Esophagus muscularis mucosa (tissue), 4 donors: Measurements from ENCODE around the gene C4orf50. TPM values are rescaled to one million over a fixed set of nuclear protein-coding genes. Genes with fewer than 3 reads are reported as not detected.

Source experiments
- DNase-seq: peaks from one replicate; pipeline ENCODE4 v3.0.0-alpha.2; 2017; ENCODE audit errors: extremely low spot score
- H3K27ac ChIP-seq, 4 donors: fragments of 200-600 bp; sonication (generic); replicated peaks in 1 of 4; 1 replicate in 3 of 4; 2 replicates in 1 of 4; pipeline ENCODE4 v1.5.1; 2016 to 2019; ENCODE audit warnings: mild to moderate bottlenecking in 1 of 4
- H3K27me3 ChIP-seq, 4 donors: fragments of 200-600 bp; sonication (generic); one replicate each; pipeline versions ENCODE4 v1.5.1 to v1.6.0; 2016 to 2019
- H3K36me3 ChIP-seq, 4 donors: fragments of 200-600 bp; sonication (generic); one replicate each; pipeline ENCODE4 v1.5.1; 2016 to 2019
- H3K4me1 ChIP-seq, 4 donors: fragments of 200-600 bp; sonication (generic); one replicate each; pipeline ENCODE4 v1.5.1; 2016 to 2019
- H3K4me3 ChIP-seq, 4 donors: fragments of 200-600 bp; sonication (generic); 1 replicate in 2 of 4; 2 replicates in 2 of 4; pipeline ENCODE4 v1.5.1; 2016 to 2019; ENCODE audit warnings: mild to moderate bottlenecking in 4 of 4, moderate library complexity in 1 of 4
- H3K9me3 ChIP-seq, 4 donors: fragments of 200-600 bp; sonication (generic); 1 replicate in 3 of 4; 2 replicates in 1 of 4; pipeline ENCODE4 v1.5.1; 2016 to 2019
- EP300 ChIP-seq: sonication (generic); formaldehyde crosslinking; IDR thresholded peaks from one replicate; pipeline ENCODE4 v1.6.1; 2017; ENCODE audit warnings: antibody characterized with exemption
- POLR2A ChIP-seq: fragments of 450-650 bp; IDR thresholded peaks from one replicate; pipeline ENCODE4 v1.6.1; 2017; ENCODE audit warnings: antibody characterized with exemption, moderate library complexity, mild to moderate bottlenecking, low read depth
- POLR2AphosphoS5 ChIP-seq, 2 donors: sonication (generic); formaldehyde crosslinking; IDR thresholded peaks; one replicate each; pipeline ENCODE4 v1.6.1; 2017; ENCODE audit warnings: antibody characterized with exemption in 2 of 2
- WGBS: methylation state at CpG from one replicate; pipeline ENCODE4 v1.1.5; 2018; 5-methylcytosine and 5-hydroxymethylcytosine counted together
- intact Hi-C: fragments of 100-400 bp; cut with DNase I; formaldehyde crosslinking; loops from one replicate; pipeline ENCODE4 v1.15.1; 2023
- total RNA-seq, 4 donors: library from RNA; depleted of rRNA; stranded (reverse); fragments of >200 nt; gene quantifications; one replicate each; pipeline versions ENCODE4 v1.1.0 to v1.2.1, GENCODE V29; 2016
- TF ChIP-seq, protein P1 (sequence below), 3 experiments: fragments of 200-600 bp in 2 of 3; fragments of 450-650 bp in 1 of 3; sonication (generic) in 2 of 3; IDR thresholded peaks; one replicate each; pipeline ENCODE4 v1.5.1; 2017 to 2019; ENCODE audit warnings: antibody characterized with exemption in 3 of 3, mild to moderate bottlenecking in 2 of 3, moderate library complexity in 1 of 3

C4orf50 gene
- total RNA-seq, 4 donors from 2014 or later = 0.11 to 0.42 (median 0.26) TPM

DNA sequence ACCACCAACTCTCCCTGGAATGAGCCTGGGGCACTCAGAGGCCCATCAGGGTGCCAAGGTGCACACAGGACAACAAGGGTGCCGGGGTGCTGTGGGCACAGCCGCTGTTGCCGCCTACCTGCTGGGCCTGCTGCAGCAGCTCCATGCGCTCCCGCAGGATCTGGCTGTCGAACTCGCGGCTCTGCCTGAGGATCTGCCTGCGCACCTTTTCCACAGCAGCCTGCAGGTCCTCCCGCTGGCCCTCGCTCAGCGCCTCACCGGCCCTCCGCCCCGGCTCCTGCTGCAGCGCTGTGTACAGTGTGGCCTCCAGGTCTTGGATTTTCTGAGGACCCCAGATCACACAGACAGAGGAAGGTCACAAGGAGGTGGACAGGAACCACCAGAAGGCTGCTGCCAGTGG, 17.6 kb upstream of the C4orf50 start:
- TF ChIP-seq EP300 (no peak), POLR2A (no peak), POLR2AphosphoS5 (IDR thresholded peaks at IDR 0.05) (no peak)
- TF ChIP-seq, protein P1, sequence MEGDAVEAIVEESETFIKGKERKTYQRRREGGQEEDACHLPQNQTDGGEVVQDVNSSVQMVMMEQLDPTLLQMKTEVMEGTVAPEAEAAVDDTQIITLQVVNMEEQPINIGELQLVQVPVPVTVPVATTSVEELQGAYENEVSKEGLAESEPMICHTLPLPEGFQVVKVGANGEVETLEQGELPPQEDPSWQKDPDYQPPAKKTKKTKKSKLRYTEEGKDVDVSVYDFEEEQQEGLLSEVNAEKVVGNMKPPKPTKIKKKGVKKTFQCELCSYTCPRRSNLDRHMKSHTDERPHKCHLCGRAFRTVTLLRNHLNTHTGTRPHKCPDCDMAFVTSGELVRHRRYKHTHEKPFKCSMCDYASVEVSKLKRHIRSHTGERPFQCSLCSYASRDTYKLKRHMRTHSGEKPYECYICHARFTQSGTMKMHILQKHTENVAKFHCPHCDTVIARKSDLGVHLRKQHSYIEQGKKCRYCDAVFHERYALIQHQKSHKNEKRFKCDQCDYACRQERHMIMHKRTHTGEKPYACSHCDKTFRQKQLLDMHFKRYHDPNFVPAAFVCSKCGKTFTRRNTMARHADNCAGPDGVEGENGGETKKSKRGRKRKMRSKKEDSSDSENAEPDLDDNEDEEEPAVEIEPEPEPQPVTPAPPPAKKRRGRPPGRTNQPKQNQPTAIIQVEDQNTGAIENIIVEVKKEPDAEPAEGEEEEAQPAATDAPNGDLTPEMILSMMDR (IDR thresholded peaks at IDR 0.05) = no peak
- intact Hi-C loops = no loop called here
- H3K9me3 ChIP-seq = no peaks in the 10 kb centered on the region
- no peaks in the 10 kb centered on the region for H3K36me3 ChIP-seq
- DNase-seq = no peak
- no peak overlapping the region for H3K4me3 ChIP-seq
- peaks cover 0 to 4% (median 0%) of the 10 kb centered on the region in 4 donors for H3K27me3 ChIP-seq
- no peak overlapping the region for H3K27ac ChIP-seq
- peaks cover 0 to 15% (median 13%) of the 10 kb centered on the region in 4 donors for H3K4me1 ChIP-seq
- WGBS = 93% methylated on average over 7 of the region's 16 CpGs

DNA sequence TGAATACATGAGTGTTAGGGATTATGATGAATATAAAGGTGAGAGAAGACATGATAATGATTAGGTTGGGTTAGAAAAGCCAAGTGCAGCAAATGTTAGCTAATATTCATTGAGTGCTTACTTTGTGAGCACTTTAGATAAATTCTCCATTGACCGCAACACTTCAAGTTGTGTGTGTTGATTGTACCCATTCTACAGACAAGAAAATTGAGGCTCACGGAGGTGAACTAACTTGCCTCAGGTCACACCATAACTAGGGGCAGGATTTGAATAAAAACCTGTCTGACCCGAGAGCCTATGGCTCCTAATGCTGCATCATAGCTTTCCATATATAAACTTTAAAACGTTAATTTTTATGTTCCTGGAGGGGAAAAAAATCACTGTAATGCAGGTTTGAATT, 15.2 kb upstream of the C4orf50 start:
- Histone ChIP-seq H3K9me3 (no peaks in the 10 kb centered on the region), H3K4me1 (peaks cover 0 to 15% (median 13%) of the 10 kb centered on the region in 4 donors), H3K27me3 (no peaks in the 10 kb centered on the region), H3K27ac (no peak overlapping the region), H3K36me3 (no peaks in the 10 kb centered on the region), H3K4me3 (no peak overlapping the region)
- DNase-seq = no peak
- no peak for TF ChIP-seq POLR2AphosphoS5 (IDR thresholded peaks at IDR 0.05)
- TF ChIP-seq, protein P1 (IDR thresholded peaks at IDR 0.05) = no peak
- no peak for TF ChIP-seq EP300
- no peak for TF ChIP-seq POLR2A
- intact Hi-C loops = no loop called here
- WGBS = 87% methylated on average over 4 of the region's 4 CpGs

DNA sequence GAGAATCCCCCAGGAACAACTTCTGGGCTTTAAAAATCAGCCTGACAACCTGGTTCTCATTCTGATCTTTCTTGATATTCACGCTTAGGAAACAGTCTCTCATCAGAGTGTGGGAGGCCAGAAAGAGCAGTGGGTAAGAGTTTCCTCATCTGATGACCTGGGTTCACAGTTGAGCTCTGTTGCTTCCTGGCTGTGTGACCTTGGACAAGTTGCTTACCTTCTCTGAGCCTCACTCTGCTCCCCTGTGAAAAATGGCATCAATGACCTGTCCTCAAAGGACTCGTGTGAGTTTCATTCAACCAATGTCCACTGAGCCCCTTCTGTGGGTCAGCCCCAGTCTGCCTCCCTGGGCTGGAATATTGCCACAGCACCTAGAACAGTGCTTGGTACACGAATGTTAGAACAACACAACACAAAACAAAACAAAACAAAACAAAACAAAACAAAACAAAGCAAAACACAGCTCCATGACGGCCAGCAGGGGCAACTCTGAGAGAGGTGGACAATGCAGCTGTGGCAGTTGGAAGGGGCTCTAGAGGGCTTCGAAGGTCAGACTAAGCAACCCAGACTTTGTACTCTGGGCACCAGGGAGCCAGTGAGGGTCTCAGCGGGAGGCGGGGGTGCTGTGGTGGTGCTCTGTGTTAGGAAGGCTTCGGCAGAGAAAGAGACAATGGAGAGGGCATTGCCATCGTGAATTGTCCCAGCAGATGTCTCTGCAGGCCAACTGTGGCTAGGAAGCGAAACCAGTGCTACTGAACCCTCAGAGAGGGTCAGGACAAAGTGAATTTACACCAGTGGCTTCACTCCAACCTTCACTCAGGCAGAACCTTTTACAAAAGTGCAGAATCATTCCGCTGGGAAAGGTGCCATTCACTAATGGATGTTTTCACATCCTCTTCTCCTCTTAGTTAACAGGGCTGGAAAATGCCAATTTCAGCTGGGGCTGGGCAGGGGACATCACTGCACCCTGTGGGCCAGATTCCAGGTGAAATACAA, 14.3 kb upstream of the C4orf50 start:
- no peak for TF ChIP-seq EP300
- TF ChIP-seq POLR2A = no peak
- peak in 1 of 2 donors; percentile 22 for TF ChIP-seq POLR2AphosphoS5 (IDR thresholded peaks at IDR 0.05)
- TF ChIP-seq, protein P1 (IDR thresholded peaks at IDR 0.05) = peak in 1 of 3 experiments; percentile 9
- Histone ChIP-seq H3K27me3 (no peaks in the 10 kb centered on the region), H3K9me3 (no peaks in the 10 kb centered on the region), H3K27ac (no peak overlapping the region), H3K36me3 (no peaks in the 10 kb centered on the region), H3K4me1 (peaks cover 0 to 15% (median 13%) of the 10 kb centered on the region in 4 donors), H3K4me3 (no peak overlapping the region)
- intact Hi-C loops = no loop called here
- WGBS = 71% methylated on average over 11 of the region's 11 CpGs
- no peak for DNase-seq

DNA sequence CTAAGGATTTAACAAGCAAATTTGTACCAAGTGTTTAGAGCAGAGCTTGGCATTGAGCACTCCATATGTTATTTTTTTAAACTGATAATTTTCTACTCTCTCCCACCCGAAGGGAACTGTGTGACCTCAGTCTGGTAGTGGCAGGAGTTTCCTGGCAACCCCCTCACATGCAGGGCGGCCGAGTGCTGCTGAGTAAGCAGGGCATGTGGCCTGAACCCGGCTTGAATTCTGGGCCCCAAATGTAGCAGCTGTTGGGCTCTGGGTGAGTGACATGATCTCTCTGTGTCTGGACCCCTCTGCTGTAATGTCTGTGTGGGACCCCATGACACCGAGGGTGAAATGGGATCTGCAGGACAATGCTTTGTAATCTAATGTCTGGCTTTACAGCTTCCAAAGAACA, 13.6 kb upstream of the C4orf50 start:
- intact Hi-C loops = no loop called here
- Histone ChIP-seq H3K27me3 (no peaks in the 10 kb centered on the region), H3K9me3 (no peaks in the 10 kb centered on the region), H3K27ac (no peak overlapping the region), H3K36me3 (no peaks in the 10 kb centered on the region), H3K4me1 (peaks cover 0 to 15% (median 13%) of the 10 kb centered on the region in 4 donors), H3K4me3 (no peak overlapping the region)
- 52% methylated on average over 4 of the region's 5 CpGs for WGBS
- no peak for TF ChIP-seq POLR2AphosphoS5 (IDR thresholded peaks at IDR 0.05)
- no peak for TF ChIP-seq EP300
- TF ChIP-seq, protein P1 (IDR thresholded peaks at IDR 0.05) = no peak
- no peak for TF ChIP-seq POLR2A
- DNase-seq = no peak
